H54 (cell line): Measurements from ENCODE around the gene JUP.

Experiments used
- DNase-seq: peaks from one replicate; pipeline ENCODE4 v3.0.0; 2011; ENCODE audit warnings: low spot score, mixed read lengths; ENCODE audit not compliant: insufficient read length
- FAIRE-seq: peaks from 3 replicates; lab custom pipeline; 2011; peaks lifted over from hg19 to GRCh38; lab: Jason Lieb, UNC
- POLR2A ChIP-seq: IDR thresholded peaks from 2 replicates; pipeline ENCODE4 v1.6.1; 2011; ENCODE audit warnings: low read depth, mild to moderate bottlenecking, low read length

Gene JUP

DNA sequence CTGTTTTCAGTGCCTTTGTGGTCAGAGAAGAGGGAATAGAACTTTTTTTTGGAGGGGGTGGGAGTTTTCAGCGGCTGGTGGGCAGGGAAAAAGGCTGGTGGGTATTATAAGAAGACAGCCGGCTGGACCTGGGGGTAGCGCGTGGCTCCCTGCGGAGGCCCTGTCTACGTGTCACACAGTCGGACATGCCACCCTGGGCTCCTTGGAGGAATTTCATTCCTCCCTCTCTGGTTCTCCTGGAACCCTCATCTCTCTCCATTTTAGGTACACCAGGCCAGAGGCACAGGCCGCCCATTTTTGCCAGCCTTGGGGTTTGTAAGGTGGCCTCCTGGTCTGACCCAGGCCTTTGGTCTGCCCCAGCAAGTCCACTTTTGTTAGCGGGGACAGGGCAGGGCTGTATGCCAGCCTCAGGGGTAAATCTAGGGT is 27.2 kb upstream of the JUP start:
- FAIRE-seq (no peak), DNase-seq (no peak)
- TF ChIP-seq POLR2A = no peak

DNA sequence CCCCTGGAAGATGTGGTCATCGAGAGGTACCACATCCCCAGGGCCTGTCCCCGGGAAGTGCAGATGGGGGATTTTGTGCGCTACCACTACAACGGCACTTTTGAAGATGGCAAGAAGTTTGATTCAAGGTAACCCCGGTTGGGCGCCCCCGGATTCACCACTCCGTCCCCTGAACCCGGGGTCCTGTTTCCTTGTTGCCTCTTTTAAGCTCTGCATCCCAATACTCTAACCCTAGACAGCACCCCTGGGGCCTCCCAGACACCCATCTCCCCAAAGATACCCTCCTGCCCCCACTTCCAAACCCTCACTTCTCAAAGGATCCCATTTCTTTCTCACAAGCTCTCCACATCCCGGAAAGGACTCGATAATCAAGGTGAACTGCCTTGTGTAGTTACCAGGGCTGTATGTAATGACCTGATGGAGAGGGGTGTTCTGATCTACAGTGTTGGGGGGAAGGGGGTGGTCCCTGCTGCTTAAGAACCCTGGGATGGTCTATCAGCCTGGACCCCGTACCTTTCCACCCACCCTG is 26.7 kb upstream of the JUP start:
- no peak for FAIRE-seq
- DNase-seq = no peak
- TF ChIP-seq POLR2A = no peak

DNA sequence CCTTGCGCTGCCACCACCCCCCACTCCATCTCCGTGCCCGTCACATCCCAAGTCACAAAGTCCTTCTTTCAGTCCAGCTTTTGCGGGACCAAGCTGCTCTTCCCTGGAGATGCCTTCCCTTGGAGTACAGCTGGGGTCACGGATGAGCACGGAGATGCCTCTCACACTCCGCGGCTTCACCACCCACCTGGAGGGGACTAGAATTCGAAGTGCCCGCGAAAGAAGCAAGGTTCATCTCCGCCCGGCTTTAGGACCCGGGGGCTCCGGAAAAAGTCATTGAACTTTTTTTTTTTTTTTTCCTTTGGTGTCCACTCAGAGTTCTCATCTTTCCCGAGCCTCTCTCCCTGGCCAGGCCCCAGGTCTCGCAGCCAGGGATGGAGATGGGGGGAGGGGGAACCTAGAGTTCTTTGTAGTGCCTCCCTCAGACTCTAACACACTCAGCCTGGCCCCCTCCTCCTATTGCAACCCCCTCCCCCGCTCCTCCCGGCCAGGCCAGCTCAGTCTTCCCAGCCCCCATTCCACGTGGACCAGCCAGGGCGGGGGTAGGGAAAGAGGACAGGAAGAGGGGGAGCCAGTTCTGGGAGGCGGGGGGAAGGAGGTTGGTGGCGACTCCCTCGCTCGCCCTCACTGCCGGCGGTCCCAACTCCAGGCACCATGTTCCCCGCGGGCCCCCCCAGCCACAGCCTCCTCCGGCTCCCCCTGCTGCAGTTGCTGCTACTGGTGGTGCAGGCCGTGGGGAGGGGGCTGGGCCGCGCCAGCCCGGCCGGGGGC is 26.1 kb upstream of the JUP start, which contains the start of gene FKBP10:
FKBP10 (plus strand) TSS at position 624 of the 771 bp plus-strand sequence; CDS start at position 655, 31 bp downstream.
- peak; percentile 84 for TF ChIP-seq POLR2A
- FAIRE-seq (no peak), DNase-seq (peak; percentile 92)

DNA sequence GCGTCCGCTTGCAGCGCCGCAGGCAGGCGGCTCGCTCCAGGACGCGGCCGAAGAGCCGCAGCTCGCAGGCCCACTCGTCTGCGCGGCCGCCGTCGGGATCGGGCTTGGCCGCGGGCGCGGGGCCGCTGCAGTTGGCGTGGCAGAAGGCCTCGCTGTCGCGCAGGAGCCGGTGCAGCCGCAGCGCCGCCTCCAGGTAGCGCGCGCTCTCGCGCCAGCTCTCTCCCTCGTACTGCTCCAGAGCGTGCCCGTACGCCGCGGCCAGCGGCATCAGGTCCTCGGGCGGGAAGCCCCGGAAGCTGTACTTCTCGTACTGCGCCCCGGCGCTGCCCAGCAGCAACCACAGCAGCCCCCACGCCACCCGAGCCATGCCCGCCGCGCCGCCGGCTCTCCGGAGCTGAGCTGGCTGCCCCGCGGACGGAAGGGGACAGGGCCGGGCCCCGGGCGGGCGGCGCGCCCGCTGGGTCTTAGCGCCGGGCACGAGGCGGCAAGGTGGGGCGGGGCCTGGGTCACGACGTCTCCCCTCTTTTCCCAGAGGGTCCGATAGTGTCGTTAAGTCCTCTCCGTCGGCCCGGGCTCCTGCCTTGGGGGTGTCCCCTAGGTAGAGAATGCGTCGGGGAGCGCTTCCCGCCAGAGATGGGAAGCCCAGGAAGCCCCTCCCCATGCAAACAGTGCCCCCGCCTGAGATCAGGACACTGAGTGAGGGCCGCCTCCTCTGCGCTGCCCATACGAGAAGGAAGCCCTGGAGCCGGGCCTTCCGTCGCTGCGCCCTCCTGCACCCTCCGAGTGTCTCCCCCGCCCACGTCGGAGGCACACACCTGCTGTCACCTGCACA is 25.3 kb upstream of the JUP start, which contains the start of gene P3H4:
P3H4 (minus strand) TSS at position 401 of the 832 bp plus-strand sequence; CDS start at position 367, 34 bp downstream.
- DNase-seq = peak; percentile 80

DNA sequence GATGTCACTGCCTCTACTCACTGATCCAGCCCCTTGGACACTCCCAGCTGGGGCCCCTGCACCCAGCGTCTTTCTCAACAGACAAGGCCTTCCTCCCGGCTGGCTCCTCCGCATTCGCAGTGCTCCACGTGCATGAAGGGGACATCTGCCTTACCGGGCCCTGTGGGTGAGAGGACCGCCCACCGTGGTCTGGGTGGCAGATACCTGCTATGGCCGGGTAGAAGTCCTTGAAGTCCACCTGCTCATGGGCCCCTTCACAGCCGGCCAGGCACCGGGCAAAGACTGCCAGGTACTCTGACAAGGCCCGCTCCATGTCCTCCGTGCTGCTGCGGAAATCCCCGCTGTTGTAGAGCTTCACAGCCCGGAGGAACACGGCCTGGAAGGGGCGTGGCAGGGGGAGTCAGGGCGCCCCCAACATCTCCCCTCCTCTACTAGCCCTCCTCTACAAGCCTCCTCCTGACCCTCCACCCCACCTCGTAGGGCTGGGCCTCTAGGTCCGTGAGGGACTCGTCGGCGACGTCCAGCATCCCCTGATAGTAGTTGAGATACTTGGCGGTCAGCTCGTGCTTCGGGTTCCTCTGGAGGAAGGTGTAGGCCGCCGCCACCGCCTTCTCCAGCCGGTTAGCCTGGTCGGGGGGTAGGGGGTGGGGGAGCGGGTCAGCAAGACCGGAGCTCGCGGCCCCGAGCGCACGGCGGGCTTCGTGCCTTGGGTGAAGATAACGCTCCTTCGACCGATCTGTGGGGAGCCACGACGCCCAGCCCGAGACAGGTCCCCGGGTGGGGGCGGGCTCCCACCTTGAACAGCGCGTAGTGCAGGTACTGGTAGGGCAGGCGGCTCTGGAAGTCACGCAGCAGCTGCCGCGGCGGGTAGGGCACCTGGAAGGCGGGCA is 24.4 kb upstream of the JUP start:
- FAIRE-seq (no peak), DNase-seq (no peak)
- no peak for TF ChIP-seq POLR2A

More for the DNA sequence above, 25.3 kb upstream of the JUP start, which contains the start of gene P3H4:
- TF ChIP-seq POLR2A = peak; percentile 60
- FAIRE-seq = no peak

DNA sequence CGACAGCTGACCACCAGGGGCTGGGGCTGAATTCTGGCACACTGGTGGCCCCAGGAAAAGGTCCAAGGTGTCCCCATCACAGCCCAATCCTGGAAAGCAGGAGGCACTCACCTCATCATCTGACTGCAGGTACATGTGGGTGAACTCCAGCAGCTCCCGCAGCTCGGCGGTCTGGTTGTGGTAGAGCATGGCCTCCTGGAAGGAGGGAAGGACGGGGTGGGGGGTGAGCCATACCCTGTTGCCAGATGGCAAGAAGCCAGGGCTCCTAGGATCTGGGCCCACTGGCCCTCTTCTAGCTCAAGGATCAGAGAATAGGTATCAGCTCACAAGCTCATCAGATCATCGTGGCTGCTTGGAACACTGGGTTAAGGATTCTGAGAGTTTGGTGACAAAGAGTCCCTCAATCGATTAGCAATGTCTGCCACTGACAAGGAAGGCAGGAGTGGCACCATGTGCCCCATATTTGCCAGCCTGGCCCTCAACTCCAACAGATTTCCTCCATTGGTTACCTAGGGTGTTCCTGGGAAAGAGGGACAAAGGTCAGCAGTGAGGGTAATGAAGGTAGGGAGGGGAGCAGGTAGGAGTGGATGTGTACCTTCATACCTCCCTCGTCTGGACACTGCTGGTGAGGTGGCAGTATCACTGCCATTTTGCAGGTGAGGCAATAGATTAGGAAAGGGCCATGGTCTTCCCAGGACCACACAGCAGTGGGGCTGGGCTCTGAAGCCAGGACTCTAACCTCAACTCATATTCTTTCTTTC is 20.4 kb upstream of the JUP start:
- no peak for DNase-seq
- TF ChIP-seq POLR2A = no peak
- FAIRE-seq = no peak

DNA sequence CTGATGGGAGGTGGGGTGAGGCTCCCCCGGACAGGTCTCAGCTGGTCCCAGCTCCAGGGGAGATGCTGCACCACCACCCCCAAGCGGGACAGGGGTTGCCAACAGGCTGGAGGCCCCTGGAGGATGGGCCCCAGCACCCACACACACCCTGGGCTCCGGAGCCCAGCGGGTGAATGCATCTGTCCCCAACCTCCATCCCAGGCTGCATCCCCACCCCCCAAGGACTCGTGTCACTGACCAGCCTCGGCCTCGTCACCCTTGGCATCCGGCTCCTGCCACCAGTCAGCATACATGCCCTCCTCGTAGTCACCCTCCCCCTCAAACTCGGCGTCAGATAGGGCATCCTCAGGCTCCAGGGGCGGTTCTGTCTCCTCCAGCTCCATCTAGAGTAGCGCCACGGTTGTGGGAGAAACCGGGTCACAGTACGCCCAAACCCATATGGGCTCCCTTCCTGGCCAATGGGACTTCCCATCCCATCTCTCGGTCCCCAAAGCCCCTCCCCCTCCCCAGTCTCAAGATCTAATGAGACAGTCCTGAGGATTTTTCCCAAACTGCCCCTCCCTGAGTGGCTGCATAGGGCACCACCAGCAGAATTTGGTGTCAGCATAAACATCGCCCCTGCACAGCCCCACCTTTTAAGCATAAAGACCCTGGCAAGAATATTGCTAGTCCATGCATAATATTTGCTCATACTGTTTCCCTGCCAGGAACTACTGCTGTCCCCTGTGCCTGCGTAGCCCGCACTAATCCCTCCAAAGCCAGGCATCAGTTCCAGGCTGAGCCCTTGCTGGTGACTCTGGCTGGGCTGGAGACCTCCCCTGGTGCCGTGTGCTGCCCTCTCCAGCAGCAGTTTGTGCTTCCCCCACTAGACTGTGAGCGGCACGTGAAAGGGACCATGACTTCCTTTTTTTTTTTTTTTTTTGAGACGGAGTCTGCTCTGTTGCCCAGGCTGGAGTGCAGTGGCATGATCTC is 16.8 kb upstream of the JUP start:
- DNase-seq = no peak
- FAIRE-seq = no peak
- TF ChIP-seq POLR2A = no peak

DNA sequence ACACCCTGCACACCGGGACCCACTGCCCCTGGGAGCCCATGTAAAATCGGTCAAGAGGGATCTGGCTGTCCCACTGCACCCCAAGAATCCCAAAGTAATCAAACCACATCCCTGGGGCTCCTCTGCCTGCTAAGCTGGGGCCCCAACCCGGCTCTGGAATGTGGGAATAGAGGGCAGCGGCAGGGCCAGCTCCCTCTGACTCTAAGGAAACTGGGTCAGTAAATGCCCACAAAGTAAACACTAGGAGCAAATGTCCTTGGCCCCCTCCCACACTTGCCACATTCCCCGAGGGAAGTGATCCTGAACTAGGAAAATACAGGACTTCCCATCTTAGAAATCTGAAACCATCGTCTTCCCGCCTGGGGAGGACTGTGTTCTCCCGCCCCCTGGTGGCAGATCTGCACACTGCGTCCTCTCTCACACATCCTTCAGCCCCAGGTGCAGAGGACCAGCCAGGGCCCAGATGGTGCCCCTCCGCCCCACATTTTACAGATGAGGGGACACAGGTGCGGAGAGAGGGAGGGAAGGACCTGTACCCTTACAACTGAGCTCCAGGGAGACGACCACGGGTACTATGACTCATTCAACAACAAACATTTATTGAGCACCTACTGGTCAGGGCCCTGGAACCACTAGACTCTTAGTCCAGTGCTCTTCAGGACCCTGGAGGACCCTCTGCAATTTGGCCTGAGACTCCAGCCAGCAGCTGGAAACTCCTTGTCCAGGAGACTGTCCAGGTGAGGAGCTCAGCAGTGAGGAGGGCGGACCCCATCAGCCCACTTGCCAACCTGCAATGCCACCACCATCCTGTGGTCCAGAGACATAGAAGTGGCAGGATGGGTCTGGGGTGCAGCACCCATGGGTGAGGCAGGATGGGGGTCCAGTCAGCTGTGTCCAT is 15.1 kb upstream of the JUP start:
- TF ChIP-seq POLR2A = no peak
- peak; percentile 80 for DNase-seq
- no peak for FAIRE-seq

DNA sequence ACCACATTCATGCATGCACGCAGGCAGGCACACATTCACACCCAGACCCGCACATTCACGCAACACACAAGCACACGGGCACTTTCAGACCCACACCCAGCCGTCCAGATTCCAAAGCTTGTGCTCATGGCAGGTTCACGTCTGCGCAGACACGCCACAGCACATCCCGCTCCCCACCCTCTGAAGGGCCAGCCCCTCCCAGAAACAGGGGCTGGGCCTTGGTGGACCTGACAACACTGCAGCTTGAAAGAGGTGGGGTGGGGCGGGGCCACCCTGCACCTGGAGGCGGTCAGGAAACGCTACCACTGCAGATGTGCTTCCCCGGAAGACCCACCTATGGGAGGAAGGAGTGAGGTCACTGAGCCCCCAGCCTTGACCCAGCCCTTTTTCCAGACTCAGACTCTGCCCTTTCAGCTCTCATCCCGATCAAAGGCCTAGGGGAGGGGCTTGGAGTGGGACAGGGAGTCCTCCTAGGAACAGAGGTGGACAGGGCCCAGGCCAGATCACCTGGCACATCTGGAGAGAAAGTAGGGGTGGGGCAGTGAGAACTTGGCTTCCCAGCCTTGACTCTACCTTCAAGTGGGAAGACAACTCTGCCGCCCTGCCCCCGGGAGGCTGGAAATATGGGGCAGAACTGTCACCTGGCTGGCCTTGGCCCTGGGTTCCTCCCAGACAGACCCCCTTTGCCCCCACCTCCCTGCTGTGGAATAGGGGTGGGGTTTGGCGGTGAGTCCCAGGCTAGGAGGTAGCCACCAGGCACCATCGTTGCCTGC is 14.3 kb upstream of the JUP start:
- no peak for FAIRE-seq

DNA sequence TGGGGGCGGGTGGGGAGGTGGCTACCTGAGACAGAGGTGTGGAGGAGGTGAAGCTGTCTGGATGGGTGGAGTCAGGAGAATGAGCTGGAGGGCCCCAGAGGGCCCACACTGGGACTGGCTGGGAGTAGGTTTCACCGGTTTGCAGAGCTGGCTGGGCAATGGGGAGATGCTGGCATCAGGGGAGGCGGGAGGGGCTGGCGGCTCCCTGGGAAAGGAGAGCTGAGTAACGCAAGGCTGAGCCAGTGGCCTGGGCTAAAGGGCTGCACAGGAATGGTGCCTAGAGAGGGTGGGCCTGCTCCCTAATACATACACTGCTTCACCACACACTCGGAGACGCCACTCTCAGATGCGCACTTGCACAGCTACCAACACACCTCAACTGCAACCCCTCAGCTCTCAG is 12.9 kb upstream of the JUP start:
- FAIRE-seq (no peak), DNase-seq (no peak)
- TF ChIP-seq POLR2A = no peak

More for the DNA sequence above, 14.3 kb upstream of the JUP start:
- no peak for TF ChIP-seq POLR2A
- no peak for DNase-seq
